ENCODE data around the gene RNF115.
"Not testable (repeated sequence)": the region's sequence is repeated elsewhere in the genome, so short reads cannot be mapped to it uniquely, and the experiment has no call there.

RNF115 gene

DNA sequence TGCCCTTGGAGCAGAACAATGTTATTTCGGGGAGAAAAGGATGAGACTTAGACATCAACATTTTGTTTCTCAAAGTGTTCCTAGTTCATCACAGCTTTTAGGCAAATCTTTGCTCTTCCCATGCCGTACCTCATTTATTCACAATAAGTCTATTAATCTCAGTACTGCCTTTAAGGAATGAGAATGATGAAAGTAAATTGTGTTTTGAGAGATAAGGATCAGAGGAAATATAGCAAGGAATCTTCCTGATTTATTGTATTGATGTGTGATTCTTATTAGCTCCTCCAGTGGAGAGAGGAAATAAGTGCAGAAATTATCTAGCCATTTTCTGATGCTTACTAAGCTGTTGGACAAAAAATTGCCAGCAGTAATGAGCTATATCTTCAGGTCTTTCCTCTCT, 2.1 kb upstream of the RNF115 start:
- no peak for DNase-seq

- peak; percentile 13 for DNase-seq
Measured at GRCh38 chr1:145824499-145824842, 576 bp upstream of the RNF115 start.

GRCh38 chr1:145822779-145823331, 1.0 kb downstream of the RNF115 start:
- DNase-seq, result not testable (repeated sequence)

- not testable (repeated sequence) for DNase-seq
Measured at GRCh38 chr1:145818095-145818494, 5.8 kb downstream of the RNF115 start.

GRCh38 chr1:145812977-145813810, 10.7 kb downstream of the RNF115 start:
- not testable (repeated sequence) for DNase-seq

- DNase-seq, result no peak
Measured at GRCh38 chr1:145806844-145807243, 17.1 kb downstream of the RNF115 start.

DNA sequence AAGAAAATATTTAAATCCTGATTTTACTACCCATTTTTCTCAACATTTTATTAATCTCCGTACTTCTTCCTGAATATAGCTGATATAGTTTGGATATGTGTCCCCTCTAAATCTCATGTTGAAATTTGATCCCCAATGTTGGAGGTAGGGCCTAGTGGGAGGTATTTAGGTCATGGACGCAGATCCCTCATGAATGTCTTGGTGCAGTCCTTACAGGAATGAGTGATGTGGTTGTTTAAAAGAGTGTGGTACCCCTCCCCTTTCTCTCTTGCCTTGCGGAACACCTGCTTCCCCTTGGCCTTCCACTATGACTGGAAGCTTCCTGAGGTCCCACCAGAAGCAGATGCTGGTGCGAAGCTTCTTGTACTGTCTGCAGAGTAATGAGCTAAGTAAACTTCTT, 17.5 kb downstream of the RNF115 start:
- no peak for DNase-seq

GRCh38 chr1:145805057-145805456, 18.8 kb downstream of the RNF115 start:
- no peak for DNase-seq

- no peak for DNase-seq
Measured at GRCh38 chr1:145804235-145805045, 19.5 kb downstream of the RNF115 start.

DNA sequence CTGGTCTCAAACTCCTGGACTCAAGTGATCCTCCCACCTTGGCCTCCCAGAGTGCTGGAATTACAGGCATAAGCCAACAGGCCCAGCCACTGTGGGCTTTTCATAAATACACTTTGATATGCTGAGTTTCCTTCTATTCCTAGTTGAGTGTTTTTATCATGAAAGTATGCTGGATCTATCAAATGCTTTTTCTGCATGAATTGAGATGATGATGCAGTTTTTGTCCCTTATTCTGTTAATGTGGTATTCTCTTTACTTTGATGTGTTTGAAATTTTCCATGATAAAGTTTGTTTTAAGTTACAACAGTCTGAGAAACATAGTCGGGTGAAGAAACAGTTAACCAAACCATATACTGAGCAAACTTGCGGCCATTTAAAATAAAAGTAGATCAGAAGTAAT, 24.1 kb downstream of the RNF115 start:
- DNase-seq, result no peak

GRCh38 chr1:145796753-145797152, 27.1 kb downstream of the RNF115 start:
- no peak for DNase-seq

- no peak for DNase-seq
Measured at GRCh38 chr1:145795257-145795881, 28.5 kb downstream of the RNF115 start.

DNA sequence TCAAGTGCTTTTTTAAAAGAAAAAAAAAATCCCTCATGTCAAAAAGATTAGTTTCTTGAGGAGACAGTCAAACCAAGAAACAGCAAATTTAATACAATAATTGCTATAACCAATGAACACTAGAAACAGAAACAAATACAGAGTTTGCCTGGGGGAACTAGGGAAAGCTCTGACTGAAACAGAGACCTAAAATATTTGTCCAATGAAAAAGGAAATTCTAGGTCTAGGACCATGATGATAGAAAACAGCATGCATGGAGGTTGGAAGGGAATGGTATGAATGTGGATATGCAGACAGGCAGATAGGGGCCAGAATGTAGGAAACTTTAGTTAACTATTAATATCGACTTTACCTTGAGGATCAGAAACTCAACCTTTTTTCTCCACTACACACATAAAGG, 31.4 kb downstream of the RNF115 start:
- no peak for DNase-seq

DNA sequence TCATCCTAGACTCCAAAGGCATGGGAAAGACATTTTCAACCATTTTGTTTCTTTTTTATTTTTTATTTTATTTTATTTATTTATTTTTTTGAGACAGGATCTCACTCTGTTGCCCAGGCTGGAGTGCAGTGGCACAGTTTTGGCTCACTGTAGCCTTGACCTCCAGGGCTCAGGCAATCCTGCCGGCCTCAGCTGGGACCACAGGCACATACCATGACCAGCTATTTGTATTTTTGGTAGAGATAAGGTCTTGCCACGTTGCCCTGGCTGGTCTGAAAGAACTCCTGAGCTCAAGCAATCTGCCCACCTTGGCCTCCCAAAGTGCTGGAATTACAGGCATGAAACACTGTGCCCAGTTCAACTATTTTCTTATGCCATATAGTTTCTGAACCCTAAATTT, 32.0 kb downstream of the RNF115 start:
- not testable (repeated sequence) for DNase-seq

GRCh38 chr1:145788580-145788979, 35.3 kb downstream of the RNF115 start:
- DNase-seq, result no peak

GRCh38 chr1:145786271-145786670, 37.6 kb downstream of the RNF115 start:
- no peak for DNase-seq

GRCh38 chr1:145785547-145785946, 38.3 kb downstream of the RNF115 start:
- no peak for DNase-seq

DNA sequence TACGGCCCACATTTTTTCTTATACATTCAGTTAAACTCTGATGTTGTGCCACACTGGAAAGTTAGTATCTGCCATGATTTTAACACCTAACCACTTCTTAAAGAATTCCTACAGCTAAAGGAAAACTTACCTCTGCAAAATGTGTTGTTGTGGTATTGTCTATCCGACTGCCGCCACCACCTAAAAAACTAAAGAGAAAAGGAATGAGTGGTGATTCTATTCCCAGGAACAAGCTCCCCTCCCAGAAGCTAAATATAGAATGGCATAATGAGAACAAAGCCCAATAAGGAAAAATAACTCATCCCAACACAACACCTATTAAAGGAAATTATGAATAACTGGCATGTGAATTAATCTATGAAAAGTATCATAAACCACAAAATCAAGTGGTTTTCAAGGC, 39.5 kb downstream of the RNF115 start:
- no peak for DNase-seq

DNA sequence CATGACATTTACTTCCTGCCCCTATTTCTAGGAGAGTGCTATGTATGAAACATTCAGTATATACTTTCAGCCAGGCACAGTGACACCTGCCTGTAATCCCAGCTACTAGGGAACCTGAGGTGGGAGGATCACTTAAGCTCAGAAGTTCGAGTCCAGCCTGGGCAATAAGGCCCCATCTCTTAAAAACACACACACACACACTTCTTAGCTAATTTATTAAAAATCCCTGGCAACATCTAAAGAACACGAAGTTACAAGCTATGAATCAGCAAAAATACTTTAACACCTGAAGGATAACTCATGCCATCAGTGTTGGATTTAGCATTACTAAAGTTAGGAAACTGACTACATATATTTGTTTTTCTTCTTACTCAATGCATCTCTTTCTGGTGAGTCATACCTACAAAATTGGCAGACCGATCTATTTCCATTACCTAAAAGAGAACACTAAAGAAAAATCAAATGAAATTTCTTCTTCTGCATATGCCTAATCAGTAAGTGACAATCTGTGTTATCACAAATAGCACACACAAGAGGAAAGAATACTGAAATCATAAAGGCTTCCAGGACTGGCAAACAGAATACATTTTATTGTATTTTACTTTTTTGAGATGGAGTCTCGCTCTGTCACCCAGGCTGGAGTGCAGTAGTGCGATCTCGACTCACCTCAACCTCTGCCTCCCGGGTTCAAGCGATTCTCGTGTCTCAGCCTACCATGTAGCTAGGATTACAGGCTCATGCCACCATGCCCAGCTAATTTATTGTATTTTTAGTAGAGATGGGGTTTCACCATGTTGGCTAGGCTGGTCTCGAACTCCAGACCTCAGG, 41.4 kb downstream of the RNF115 start:
- DNase-seq, result no peak

- DNase-seq, result no peak
Measured at GRCh38 chr1:145778146-145778540, 45.8 kb downstream of the RNF115 start.

- DNase-seq, result no peak
Measured at GRCh38 chr1:145777357-145778145, 46.3 kb downstream of the RNF115 start.

DNA sequence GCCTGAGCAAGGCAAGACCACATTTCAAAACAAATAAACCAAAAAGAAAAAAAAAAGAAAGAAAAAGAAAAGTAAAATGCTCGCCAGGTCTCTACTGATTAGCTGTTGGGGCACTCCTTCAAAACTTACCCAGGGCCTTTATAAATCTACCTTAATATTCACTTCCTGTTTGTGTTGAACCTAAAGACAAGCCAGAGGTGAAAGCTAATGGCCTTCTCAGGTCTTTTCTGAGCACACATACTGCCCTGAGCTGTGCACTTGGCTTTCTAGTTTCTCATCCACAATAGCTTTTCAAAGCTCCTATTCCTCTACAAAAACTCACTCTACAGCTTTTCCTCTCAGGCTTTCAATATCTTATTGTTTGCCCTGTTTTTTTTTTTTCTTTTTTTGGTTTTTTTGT, 50.5 kb downstream of the RNF115 start:
- DNase-seq, result no peak

Measured in hematopoietic multipotent progenitor cell treated with erythropoietin and hydrocortisone succinate and interleukin-3 and kit ligand, for 8 days (in vitro differentiated cells).